ENCODE results near the gene DENND2A.

The DENND2A gene

DNA sequence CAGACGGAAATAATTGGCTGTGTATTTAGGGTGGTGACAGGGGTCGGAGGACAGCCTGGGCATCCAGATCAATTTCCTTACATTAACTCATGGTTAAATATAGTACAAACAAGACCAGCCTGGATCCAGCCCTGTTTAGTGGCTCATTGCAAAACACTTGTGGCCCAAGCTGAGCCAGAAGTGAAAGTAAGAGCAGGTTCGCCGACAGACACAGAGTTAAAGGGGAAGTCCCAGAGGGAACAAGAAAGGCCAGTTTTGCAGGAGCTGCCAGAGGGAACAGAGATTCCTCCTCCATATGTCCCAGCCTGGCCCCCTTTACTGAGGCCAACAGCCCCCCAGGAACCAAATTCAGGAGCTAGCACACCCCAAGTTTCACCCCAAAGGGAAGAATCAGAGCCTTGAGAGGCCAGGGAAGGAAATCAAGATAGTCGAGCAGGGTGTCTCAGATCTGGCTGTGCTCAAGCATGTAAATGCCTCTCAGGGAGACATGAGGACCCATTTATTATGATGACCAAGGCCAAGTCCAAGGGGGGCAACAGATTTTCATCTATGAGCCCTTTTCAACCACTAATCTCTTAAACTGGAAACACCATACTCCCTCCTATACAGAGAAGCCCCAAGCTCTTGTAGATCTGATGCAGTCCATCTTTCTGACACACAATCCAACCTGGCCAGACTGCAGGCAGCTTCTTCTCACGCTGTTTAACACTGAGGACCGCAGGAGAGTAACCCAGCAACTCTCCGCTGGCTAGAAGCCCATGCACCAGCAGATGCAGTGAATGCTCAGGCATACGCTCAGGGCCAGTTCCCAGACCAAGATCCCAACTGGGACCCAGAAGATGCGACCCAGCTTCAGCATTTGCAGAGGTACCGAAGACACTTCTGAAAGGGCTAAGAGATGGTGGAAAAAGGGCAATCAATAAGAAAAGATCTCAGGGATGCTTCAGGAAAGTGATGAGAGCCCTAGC lies 16.2 kb upstream of the DENND2A start:
- no peaks in the 10 kb centered on the region for H3K27me3 ChIP-seq (replicated peaks in 2 of 5; ENCODE audit: control insufficient read depth in 4 of 5, insufficient read depth in 5 of 5, low read length in 4 of 5)
- H3K4me1 ChIP-seq (ENCODE audit: control extremely low read depth in 1 of 4, control insufficient read depth in 4 of 4, insufficient read depth in 4 of 4, low read length in 3 of 4): peaks cover 2 to 17% (median 16%) of the 10 kb centered on the region in 4 experiments
- H3K4me3 ChIP-seq (ENCODE audit: control insufficient read depth in 1 of 7, extremely low read depth in 1 of 7, insufficient read depth in 4 of 7, low read depth in 2 of 7, low read length in 6 of 7): peak overlapping the region in 5 of 7 experiments; percentile 17 to 63 (median 44)
- ChIA-PET POLR2A (interaction anchor here (0.6 kb wide), 1 partner anchor 238 kb away, joined by 3 read pairs; no protein-coding TSS in a partner anchor), CTCF (interaction anchor here (1.1 to 2.4 kb wide), 8 partner anchors 10 to 182 kb away, joined by 3 to 7 read pairs (median 3); partner anchors contain the start of gene ADCK2)
- peak overlapping the region; percentile 13 to 65 for H3K27ac ChIP-seq (ENCODE audit: insufficient read depth in 1 of 2, low read depth in 1 of 2, low read length in 2 of 2, poor library complexity in 1 of 2, severe bottlenecking in 2 of 2)
- no peaks in the 10 kb centered on the region for H3K36me3 ChIP-seq (ENCODE audit: control insufficient read depth in 4 of 4, insufficient read depth in 4 of 4, low read length in 3 of 4)
- DNase-seq: peak; percentile 64 to 83 (median 82)
- WGBS (ENCODE audit: insufficient coverage): 86% methylated on average over 7 of the region's 11 CpGs
- no peaks in the 10 kb centered on the region for H3K9me3 ChIP-seq (ENCODE audit: control extremely low read depth in 1 of 5, control insufficient read depth in 4 of 5, insufficient read depth in 2 of 5, low read depth in 1 of 5, low read length in 4 of 5)

DNA sequence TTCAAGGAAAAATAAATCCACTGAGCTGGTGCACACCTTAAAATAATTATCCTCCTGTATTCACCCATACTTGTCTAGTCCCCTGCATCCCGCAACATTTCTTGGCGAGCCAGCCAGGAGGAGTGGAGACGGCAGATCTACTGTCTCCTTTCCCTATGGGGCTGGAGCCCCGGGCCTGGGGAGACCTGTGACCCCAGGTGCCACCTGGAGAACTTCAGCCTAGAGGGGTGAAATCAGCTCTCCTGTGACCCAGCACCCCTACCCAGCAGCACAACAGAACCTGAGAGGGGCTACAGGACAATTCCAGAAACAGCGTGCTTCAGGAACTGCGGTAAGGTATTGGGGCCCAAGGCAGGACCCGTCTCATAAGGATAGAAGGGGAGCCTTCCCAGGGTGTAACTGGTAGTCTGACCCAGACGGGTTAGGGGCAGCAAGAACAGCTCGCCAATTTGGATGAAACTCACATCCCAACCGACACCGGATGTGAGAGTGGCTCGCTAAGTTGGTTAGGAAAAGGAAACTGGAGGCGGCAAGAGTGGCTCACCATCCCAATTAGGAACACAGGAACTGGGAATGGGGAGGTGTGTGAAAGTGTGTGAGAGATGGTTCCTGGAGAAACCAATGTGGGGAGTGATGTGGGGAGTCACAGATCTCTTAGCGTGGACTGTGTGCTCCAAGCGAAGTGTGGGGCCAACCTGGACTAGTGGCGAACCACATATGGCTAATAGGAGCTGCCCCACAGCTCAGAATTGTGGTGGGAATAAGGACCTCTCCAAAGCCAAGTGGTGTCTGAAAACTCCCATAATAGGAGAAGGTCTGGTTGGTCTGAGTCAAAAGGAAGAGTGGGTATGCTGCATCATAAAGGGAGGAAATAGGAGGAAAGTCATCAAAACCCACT lies 15.1 kb upstream of the DENND2A start:
- no peaks in the 10 kb centered on the region for H3K36me3 ChIP-seq (ENCODE audit: control insufficient read depth in 4 of 4, insufficient read depth in 4 of 4, low read length in 3 of 4)
- peaks cover 2 to 17% (median 16%) of the 10 kb centered on the region in 4 experiments for H3K4me1 ChIP-seq (ENCODE audit: control extremely low read depth in 1 of 4, control insufficient read depth in 4 of 4, insufficient read depth in 4 of 4, low read length in 3 of 4)
- DNase-seq: no peak
- H3K27ac ChIP-seq (ENCODE audit: insufficient read depth in 1 of 2, low read depth in 1 of 2, low read length in 2 of 2, poor library complexity in 1 of 2, severe bottlenecking in 2 of 2): peak overlapping the region in 1 of 2 experiments; percentile 65
- no peaks in the 10 kb centered on the region for H3K27me3 ChIP-seq (replicated peaks in 2 of 5; ENCODE audit: control insufficient read depth in 4 of 5, insufficient read depth in 5 of 5, low read length in 4 of 5)
- CTCF ChIA-PET: interaction anchor here (1.1 to 2.4 kb wide), 7 partner anchors 10 to 181 kb away, joined by 3 to 7 read pairs (median 3); partner anchors contain the start of gene ADCK2
- H3K4me3 ChIP-seq (ENCODE audit: control insufficient read depth in 1 of 7, extremely low read depth in 1 of 7, insufficient read depth in 4 of 7, low read depth in 2 of 7, low read length in 6 of 7): peak overlapping the region in 3 of 7 experiments; percentile 17 to 63 (median 44)
- H3K9me3 ChIP-seq (ENCODE audit: control extremely low read depth in 1 of 5, control insufficient read depth in 4 of 5, insufficient read depth in 2 of 5, low read depth in 1 of 5, low read length in 4 of 5): no peaks in the 10 kb centered on the region
- WGBS (ENCODE audit: insufficient coverage): over 99% methylated on average over 15 of the region's 16 CpGs
- POLR2A ChIA-PET: interaction anchor here (0.6 kb wide), 1 partner anchor 237 kb away, joined by 3 read pairs; no protein-coding TSS in a partner anchor

DNA sequence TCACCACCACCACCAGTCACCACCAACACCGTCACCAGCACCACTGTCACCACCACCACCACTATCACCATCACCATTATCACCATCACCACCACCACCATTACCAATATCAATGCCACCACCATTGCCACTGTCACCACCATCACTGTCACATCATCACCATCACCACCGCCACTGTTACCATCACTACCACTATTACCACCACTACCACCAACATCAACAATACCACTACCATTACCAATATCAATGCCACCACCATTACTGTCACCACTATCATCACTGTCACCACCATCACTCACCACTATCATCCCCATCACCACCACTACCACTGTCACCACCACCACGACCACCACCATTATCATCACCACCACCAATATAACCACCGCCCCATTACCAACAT lies 14.0 kb upstream of the DENND2A start:
- no peak for DNase-seq
- Histone ChIP-seq H3K4me1 (ENCODE audit: control extremely low read depth in 1 of 4, control insufficient read depth in 4 of 4, insufficient read depth in 4 of 4, low read length in 3 of 4) (peaks cover 2 to 17% (median 16%) of the 10 kb centered on the region in 4 experiments), H3K27ac (ENCODE audit: insufficient read depth in 1 of 2, low read depth in 1 of 2, low read length in 2 of 2, poor library complexity in 1 of 2, severe bottlenecking in 2 of 2) (no peak overlapping the region), H3K36me3 (ENCODE audit: control insufficient read depth in 4 of 4, insufficient read depth in 4 of 4, low read length in 3 of 4) (no peaks in the 10 kb centered on the region), H3K27me3 (replicated peaks in 2 of 5; ENCODE audit: control insufficient read depth in 4 of 5, insufficient read depth in 5 of 5, low read length in 4 of 5) (no peaks in the 10 kb centered on the region), H3K9me3 (ENCODE audit: control extremely low read depth in 1 of 5, control insufficient read depth in 4 of 5, insufficient read depth in 2 of 5, low read depth in 1 of 5, low read length in 4 of 5) (no peaks in the 10 kb centered on the region), H3K4me3 (ENCODE audit: control insufficient read depth in 1 of 7, extremely low read depth in 1 of 7, insufficient read depth in 4 of 7, low read depth in 2 of 7, low read length in 6 of 7) (no peak overlapping the region)
- ChIA-PET CTCF (interaction anchor here (2.4 kb wide), 1 partner anchor 176 kb away, joined by 5 read pairs; no protein-coding TSS in a partner anchor), POLR2A (no interaction called here)
- WGBS (ENCODE audit: insufficient coverage): 93% methylated on average over 2 of the region's 4 CpGs

DNA sequence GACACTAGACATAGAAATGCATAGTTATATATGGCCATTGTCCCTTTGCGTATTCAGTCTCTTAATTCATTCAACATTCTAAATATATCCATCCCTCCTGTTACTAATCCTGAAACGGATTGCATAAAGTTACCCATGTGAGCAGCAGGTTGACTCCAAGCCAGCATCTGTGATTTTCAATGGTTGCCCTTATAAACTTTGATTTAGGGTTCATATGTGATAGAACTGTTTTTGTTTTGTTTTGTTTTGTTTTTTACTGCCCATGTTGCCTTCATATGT lies 13.4 kb upstream of the DENND2A start:
- CTCF ChIA-PET: interaction anchor here (1.6 to 2.1 kb wide), 3 partner anchors 9 to 179 kb away, joined by 6 to 13 read pairs (median 10); no protein-coding TSS in a partner anchor
- POLR2A ChIA-PET: no interaction called here
- Histone ChIP-seq H3K4me3 (ENCODE audit: control insufficient read depth in 1 of 7, extremely low read depth in 1 of 7, insufficient read depth in 4 of 7, low read depth in 2 of 7, low read length in 6 of 7) (no peak overlapping the region), H3K27ac (ENCODE audit: insufficient read depth in 1 of 2, low read depth in 1 of 2, low read length in 2 of 2, poor library complexity in 1 of 2, severe bottlenecking in 2 of 2) (no peak overlapping the region), H3K9me3 (ENCODE audit: control extremely low read depth in 1 of 5, control insufficient read depth in 4 of 5, insufficient read depth in 2 of 5, low read depth in 1 of 5, low read length in 4 of 5) (no peaks in the 10 kb centered on the region), H3K36me3 (ENCODE audit: control insufficient read depth in 4 of 4, insufficient read depth in 4 of 4, low read length in 3 of 4) (no peaks in the 10 kb centered on the region), H3K27me3 (replicated peaks in 2 of 5; ENCODE audit: control insufficient read depth in 4 of 5, insufficient read depth in 5 of 5, low read length in 4 of 5) (no peaks in the 10 kb centered on the region), H3K4me1 (ENCODE audit: control extremely low read depth in 1 of 4, control insufficient read depth in 4 of 4, insufficient read depth in 4 of 4, low read length in 3 of 4) (peaks cover 2 to 17% (median 16%) of the 10 kb centered on the region in 4 experiments)
- DNase-seq: no peak
- 100% methylated on average over 1 of the region's 2 CpGs for WGBS (ENCODE audit: insufficient coverage)

DNA sequence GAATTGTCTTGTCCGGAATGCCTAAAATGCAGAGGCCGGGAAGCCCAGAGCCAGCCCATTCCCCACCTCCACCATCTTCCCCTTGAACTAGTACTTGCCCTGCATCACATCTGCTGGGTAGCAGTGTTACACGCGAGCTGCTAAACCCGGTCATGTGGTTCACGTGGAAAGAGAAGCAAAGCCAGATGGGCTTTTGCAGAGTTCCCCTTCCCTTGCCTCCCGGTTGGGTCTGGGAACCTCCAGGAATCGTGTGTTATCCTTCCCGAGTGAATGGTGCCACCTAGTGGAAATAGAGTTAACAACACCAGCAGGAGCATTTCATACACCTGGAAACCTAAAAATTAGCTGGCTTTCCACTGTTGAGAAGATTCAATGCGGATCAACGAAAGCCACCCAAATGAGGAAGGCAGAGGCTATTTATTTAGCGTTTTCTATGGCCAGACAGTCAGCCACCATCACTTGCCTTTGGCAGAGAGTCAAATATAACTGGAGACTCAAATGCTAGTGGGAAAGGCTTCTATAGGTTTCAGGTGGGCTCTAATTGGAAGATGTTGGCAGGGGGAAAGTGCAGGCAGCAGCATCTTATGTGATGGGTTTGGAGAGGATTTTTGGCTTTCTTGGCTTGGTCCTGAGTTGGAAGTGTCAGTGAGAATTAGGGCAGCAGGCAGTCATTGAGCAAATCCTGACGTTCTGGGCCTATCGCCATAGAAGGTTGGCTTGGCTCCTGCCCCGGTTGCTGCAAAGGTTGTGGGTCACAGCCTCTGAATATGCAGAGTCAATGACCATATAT lies 12.9 kb upstream of the DENND2A start:
- Histone ChIP-seq H3K4me3 (ENCODE audit: control insufficient read depth in 1 of 7, extremely low read depth in 1 of 7, insufficient read depth in 4 of 7, low read depth in 2 of 7, low read length in 6 of 7) (no peak overlapping the region), H3K27me3 (replicated peaks in 2 of 5; ENCODE audit: control insufficient read depth in 4 of 5, insufficient read depth in 5 of 5, low read length in 4 of 5) (no peaks in the 10 kb centered on the region), H3K27ac (ENCODE audit: insufficient read depth in 1 of 2, low read depth in 1 of 2, low read length in 2 of 2, poor library complexity in 1 of 2, severe bottlenecking in 2 of 2) (no peak overlapping the region), H3K36me3 (ENCODE audit: control insufficient read depth in 4 of 4, insufficient read depth in 4 of 4, low read length in 3 of 4) (no peaks in the 10 kb centered on the region), H3K4me1 (ENCODE audit: control extremely low read depth in 1 of 4, control insufficient read depth in 4 of 4, insufficient read depth in 4 of 4, low read length in 3 of 4) (peaks cover 2 to 17% (median 16%) of the 10 kb centered on the region in 4 experiments), H3K9me3 (ENCODE audit: control extremely low read depth in 1 of 5, control insufficient read depth in 4 of 5, insufficient read depth in 2 of 5, low read depth in 1 of 5, low read length in 4 of 5) (no peaks in the 10 kb centered on the region)
- CTCF ChIA-PET: interaction anchor here (0.7 to 2.1 kb wide), 9 partner anchors 9 to 178 kb away, joined by 3 to 13 read pairs (median 4); partner anchors contain the start of gene DENND2A
- POLR2A ChIA-PET: interaction anchor here (0.7 kb wide), 1 partner anchor 175 kb away, joined by 3 read pairs; no protein-coding TSS in a partner anchor
- DNase-seq: peak; percentile 35 to 52 (median 45)
- WGBS (ENCODE audit: insufficient coverage): 5% methylated on average over 10 of the region's 15 CpGs

DNA sequence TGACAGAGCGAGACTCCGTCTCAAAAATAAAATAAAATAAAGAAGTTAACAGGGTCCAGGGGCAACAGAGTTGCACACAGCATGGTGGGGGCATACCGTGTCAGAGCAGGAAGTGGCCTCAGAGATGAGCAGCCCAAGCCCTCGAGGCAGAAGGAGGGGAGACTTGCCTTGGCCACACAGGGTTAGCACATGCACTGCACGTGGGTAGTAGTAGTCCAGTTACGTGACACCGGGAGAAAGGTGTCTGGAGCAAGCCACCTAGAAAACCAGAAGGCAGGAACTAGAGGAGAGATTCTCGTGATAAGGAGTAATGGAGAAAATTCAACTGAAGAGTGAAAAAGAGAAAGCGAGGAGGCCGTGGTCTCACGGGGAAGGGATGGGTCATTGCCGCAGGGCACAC lies 9.8 kb upstream of the DENND2A start:
- POLR2A ChIA-PET: no interaction called here
- H3K4me3 ChIP-seq (ENCODE audit: control insufficient read depth in 1 of 7, extremely low read depth in 1 of 7, insufficient read depth in 4 of 7, low read depth in 2 of 7, low read length in 6 of 7): no peak overlapping the region
- peaks cover 0 to 5% (median 0%) of the 10 kb centered on the region in 4 experiments for H3K4me1 ChIP-seq (ENCODE audit: control extremely low read depth in 1 of 4, control insufficient read depth in 4 of 4, insufficient read depth in 4 of 4, low read length in 3 of 4)
- no peaks in the 10 kb centered on the region for H3K9me3 ChIP-seq (ENCODE audit: control extremely low read depth in 1 of 5, control insufficient read depth in 4 of 5, insufficient read depth in 2 of 5, low read depth in 1 of 5, low read length in 4 of 5)
- peaks cover 0 to 6% (median 1%) of the 10 kb centered on the region in 5 experiments for H3K27me3 ChIP-seq (replicated peaks in 2 of 5; ENCODE audit: control insufficient read depth in 4 of 5, insufficient read depth in 5 of 5, low read length in 4 of 5)
- CTCF ChIA-PET: interaction anchor here (1.1 kb wide), 1 partner anchor 9 kb away, joined by 3 read pairs; the partner anchor contains the start of gene DENND2A
- H3K27ac ChIP-seq (ENCODE audit: insufficient read depth in 1 of 2, low read depth in 1 of 2, low read length in 2 of 2, poor library complexity in 1 of 2, severe bottlenecking in 2 of 2): no peak overlapping the region
- WGBS (ENCODE audit: insufficient coverage): 82% methylated on average over 9 of the region's 12 CpGs
- DNase-seq: no peak
- no peaks in the 10 kb centered on the region for H3K36me3 ChIP-seq (ENCODE audit: control insufficient read depth in 4 of 4, insufficient read depth in 4 of 4, low read length in 3 of 4)

Measured in common myeloid progenitor, CD34-positive (primary cell).